GM23248 (cell line): Measurements from ENCODE around the gene RBFOX2. TPM values are rescaled to one million over a fixed set of nuclear protein-coding genes. Genes with fewer than 3 reads are reported as not detected.
"Not testable (repeated sequence)": the region's sequence is repeated elsewhere in the genome, so short reads cannot be mapped to it uniquely, and the experiment has no call there.

ENCODE experiments used
- DNase-seq: peaks from one replicate; pipeline ENCODE4 v3.0.0-alpha.2; 2015
- H2AFZ ChIP-seq: fragments of 200-600 bp; sonication (generic); 2 replicates; pipeline ENCODE4 v1.6.1; 2016; ENCODE audit warnings: antibody characterized with exemption
- H3F3A ChIP-seq: fragments of 200-600 bp; sonication (generic); 2 replicates; pipeline ENCODE4 v1.6.1; 2016; ENCODE audit warnings: mild to moderate bottlenecking, antibody characterized with exemption, mixed run types; ENCODE audit not compliant: insufficient read depth
- H3K27ac ChIP-seq: fragments of 200-600 bp; sonication (generic); 2 replicates; pipeline ENCODE4 v1.5.1; 2016; ENCODE audit warnings: mild to moderate bottlenecking
- H3K27me3 ChIP-seq: fragments of 200-600 bp; sonication (generic); replicated peaks from 2 replicates; pipeline ENCODE4 v1.6.1; 2016; ENCODE audit warnings: mild to moderate bottlenecking; ENCODE audit not compliant: insufficient read depth
- H3K36me3 ChIP-seq: fragments of 200-600 bp; sonication (generic); 2 replicates; pipeline ENCODE4 v1.6.1; 2016; ENCODE audit warnings: low read depth, mild to moderate bottlenecking
- H3K4me1 ChIP-seq: fragments of 200-600 bp; sonication (generic); 2 replicates; pipeline ENCODE4 v1.6.1; 2016; ENCODE audit warnings: mild to moderate bottlenecking; ENCODE audit not compliant: insufficient read depth
- H3K4me2 ChIP-seq: fragments of 200-600 bp; sonication (generic); one replicate; pipeline ENCODE4 v1.6.1; 2016; ENCODE audit warnings: mild to moderate bottlenecking; ENCODE audit not compliant: unreplicated experiment
- H3K4me3 ChIP-seq: fragments of 200-600 bp; sonication (generic); 2 replicates; pipeline ENCODE4 v1.5.1; 2016; ENCODE audit warnings: mild to moderate bottlenecking
- H3K79me2 ChIP-seq: fragments of 200-600 bp; sonication (generic); 2 replicates; pipeline ENCODE4 v1.6.1; 2016; ENCODE audit warnings: mild to moderate bottlenecking; ENCODE audit not compliant: insufficient read depth
- H3K9ac ChIP-seq: fragments of 200-600 bp; sonication (generic); 2 replicates; pipeline ENCODE4 v1.6.1; 2016; ENCODE audit warnings: mild to moderate bottlenecking
- H3K9me2 ChIP-seq: fragments of 200-600 bp; sonication (generic); 2 replicates; pipeline ENCODE4 v1.6.1; 2016; ENCODE audit warnings: mixed run types, mild to moderate bottlenecking, moderate library complexity; ENCODE audit not compliant: insufficient read depth
- H3K9me3 ChIP-seq: fragments of 200-600 bp; sonication (generic); one replicate; pipeline ENCODE4 v1.6.1; 2017; ENCODE audit warnings: low read depth
- H4K20me1 ChIP-seq: fragments of 200-600 bp; sonication (generic); 2 replicates; pipeline ENCODE4 v1.6.0; 2016; ENCODE audit not compliant: insufficient read depth
- EZH2 ChIP-seq: fragments of 200-600 bp; sonication (generic); IDR thresholded peaks from 2 replicates; pipeline ENCODE4 v1.6.1; 2018; ENCODE audit warnings: antibody characterized with exemption, mild to moderate bottlenecking; ENCODE audit not compliant: insufficient read depth, poor library complexity, severe bottlenecking
- EZH2phosphoT487 ChIP-seq: fragments of 200-600 bp; sonication (generic); IDR thresholded peaks from 2 replicates; pipeline ENCODE4 v1.6.1; 2018; ENCODE audit warnings: antibody characterized with exemption, moderate library complexity, mild to moderate bottlenecking, low read depth; ENCODE audit not compliant: insufficient read depth
- WGBS, 2 experiments: methylation state at CpG; one replicate each; pipeline ENCODE4 v1.1.6; 2015 to 2017; ENCODE audit warnings: low lambda C conversion rate in 2 of 2, low coverage in 1 of 2; ENCODE audit errors: missing lambda C conversion rate in 2 of 2; 5-methylcytosine and 5-hydroxymethylcytosine counted together
- in situ Hi-C: fragments of 300-500 bp; cut with MboI; formaldehyde crosslinking; loops from 2 replicates; pipeline ENCODE4 v1.15.0; 2020
- polyA plus RNA-seq: library from polyadenylated mRNA; unstranded; fragments of >200 nt; fragmentation: Nextera tagmentation; extraction: Ambion mirVana; gene quantifications from 2 replicates; pipeline ENCODE4 v1.2.1, GENCODE V29; 2016
- total RNA-seq: library from RNA; depleted of rRNA; stranded (reverse); fragments of >200 nt; shearing (Covaris generic); gene quantifications from 2 replicates; pipeline ENCODE4 v1.2.3, GENCODE V29; 2014

The RBFOX2 gene
- total and polyA plus RNA-seq, 2 experiments from 2014 or later = 127 to 136 TPM

GRCh38 chr22:35997438-35997837, 31.2 kb downstream of the RBFOX2 start:
- no peaks in the 10 kb centered on the region for H4K20me1 ChIP-seq
- peaks cover 47% of the 10 kb centered on the region for H3F3A ChIP-seq
- no peak overlapping the region for H3K4me2 ChIP-seq
- 92 to 95% methylated on average over 3 of the region's 3 CpGs for WGBS, 2 experiments
- H3K4me1 ChIP-seq = peaks cover 32% of the 10 kb centered on the region
- TF ChIP-seq EZH2 (no peak), EZH2phosphoT487 (no peak)
- H3K9me2 ChIP-seq = no peaks in the 10 kb centered on the region
- peaks cover 79% of the 10 kb centered on the region for H3K79me2 ChIP-seq
- H2AFZ ChIP-seq = no peak overlapping the region
- no peaks in the 10 kb centered on the region for H3K9me3 ChIP-seq
- no peak for DNase-seq
- H3K27me3 ChIP-seq = no peaks in the 10 kb centered on the region
- H3K36me3 ChIP-seq = no peaks in the 10 kb centered on the region
- H3K9ac ChIP-seq = no peak overlapping the region
- no peak overlapping the region for H3K4me3 ChIP-seq
- in situ Hi-C loops = no loop called here
- H3K27ac ChIP-seq = no peak overlapping the region

- no peaks in the 10 kb centered on the region for H3K9me2 ChIP-seq
- in situ Hi-C loops = no loop called here
- H3K9me3 ChIP-seq = no peaks in the 10 kb centered on the region
- peak overlapping the region; percentile 80 for H3K27ac ChIP-seq
- no peaks in the 10 kb centered on the region for H3K27me3 ChIP-seq
- H4K20me1 ChIP-seq = no peaks in the 10 kb centered on the region
- H3K9ac ChIP-seq = 0 out of 2 replicates have a peak overlapping the region, but pooled peaks have one; percentile 44
- peaks cover 79% of the 10 kb centered on the region for H3K79me2 ChIP-seq
- H2AFZ ChIP-seq = no peak overlapping the region
- WGBS, 2 experiments = 42 to 44% methylated on average over 1 of the region's 1 CpG
- peaks cover 53% of the 10 kb centered on the region for H3F3A ChIP-seq
- TF ChIP-seq EZH2 (no peak), EZH2phosphoT487 (no peak)
- no peak overlapping the region for H3K4me3 ChIP-seq
- DNase-seq = no peak
- H3K4me1 ChIP-seq = peaks cover 32% of the 10 kb centered on the region
- no peaks in the 10 kb centered on the region for H3K36me3 ChIP-seq
- peak overlapping the region; percentile 86 for H3K4me2 ChIP-seq
These were observed 32.0 kb downstream of the RBFOX2 start for GRCh38 chr22:35996596-35996995.

DNA sequence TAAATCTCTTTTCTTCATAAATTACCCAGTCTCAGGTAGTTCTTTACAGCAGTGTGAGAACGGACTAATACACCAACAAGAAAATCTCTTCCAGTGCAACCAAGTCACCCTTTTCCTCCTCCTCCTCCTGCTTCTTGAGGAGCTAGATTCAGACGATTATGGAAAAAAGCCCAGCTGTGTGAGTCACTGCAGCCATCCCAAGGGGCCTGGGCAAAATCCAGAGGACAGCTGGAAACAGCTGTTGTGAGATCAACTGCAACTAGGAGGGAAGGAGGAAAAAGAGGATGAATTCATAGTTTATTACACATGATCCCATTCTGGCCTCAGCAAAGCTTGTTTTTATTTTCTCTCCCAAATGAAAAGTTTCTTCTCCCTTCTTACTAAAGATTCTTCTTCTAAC, 32.9 kb downstream of the RBFOX2 start:
- peak overlapping the region; percentile 39 for H2AFZ ChIP-seq
- WGBS, 2 experiments = 0 to 2% methylated on average over 2 of the region's 2 CpGs
- H3K4me2 ChIP-seq = peak overlapping the region; percentile 86

DNA sequence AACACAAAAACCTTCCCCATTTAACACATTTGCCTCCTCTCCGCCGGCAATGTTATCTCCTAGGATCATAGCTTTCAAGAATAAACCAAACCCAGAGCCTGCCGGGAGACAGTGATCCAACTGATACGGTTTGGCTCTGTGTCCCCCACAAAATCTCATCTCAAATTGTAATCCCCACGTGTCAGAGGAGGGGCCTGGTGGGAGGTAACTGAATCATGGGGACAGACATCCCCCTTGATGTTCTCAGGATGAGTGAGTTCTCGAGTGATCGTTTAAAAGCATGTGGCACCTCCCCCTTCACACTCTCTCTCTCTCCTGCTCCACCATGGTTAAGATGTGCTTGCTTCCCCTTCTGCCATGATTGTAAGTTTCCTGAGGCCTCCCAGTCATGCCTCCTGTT, 33.3 kb downstream of the RBFOX2 start:
- Histone ChIP-seq H3K4me3 (peak overlapping the region; percentile 48), H2AFZ (peak overlapping the region; percentile 39), H3K79me2 (peaks cover 79% of the 10 kb centered on the region), H3K9me2 (no peaks in the 10 kb centered on the region), H3K27me3 (no peaks in the 10 kb centered on the region), H3K9ac (peak overlapping the region; percentile 47), H3K36me3 (no peaks in the 10 kb centered on the region), H3K27ac (peak overlapping the region; percentile 80), H3F3A (peaks cover 53% of the 10 kb centered on the region), H4K20me1 (no peaks in the 10 kb centered on the region), H3K9me3 (no peaks in the 10 kb centered on the region), H3K4me1 (peaks cover 23% of the 10 kb centered on the region), H3K4me2 (peak overlapping the region; percentile 86)
- in situ Hi-C loops = no loop called here
- TF ChIP-seq EZH2phosphoT487 = no peak
- no peak for TF ChIP-seq EZH2
- WGBS, 2 experiments = 13% methylated on average over 7 of the region's 7 CpGs
- DNase-seq = peak; percentile 60

More for the DNA sequence above, 32.9 kb downstream of the RBFOX2 start:
- peak overlapping the region; percentile 80 for H3K27ac ChIP-seq
- peak overlapping the region; percentile 47 for H3K9ac ChIP-seq
- H3K9me3 ChIP-seq = no peaks in the 10 kb centered on the region
- in situ Hi-C loops = no loop called here
- no peaks in the 10 kb centered on the region for H4K20me1 ChIP-seq
- peak overlapping the region; percentile 49 for H3K4me3 ChIP-seq
- TF ChIP-seq EZH2phosphoT487 = no peak
- no peak for TF ChIP-seq EZH2
- H3K4me1 ChIP-seq = peaks cover 26% of the 10 kb centered on the region
- no peaks in the 10 kb centered on the region for H3K36me3 ChIP-seq
- no peaks in the 10 kb centered on the region for H3K27me3 ChIP-seq
- no peaks in the 10 kb centered on the region for H3K9me2 ChIP-seq
- peak; percentile 97 for DNase-seq
- H3K79me2 ChIP-seq = peaks cover 79% of the 10 kb centered on the region
- H3F3A ChIP-seq = peaks cover 53% of the 10 kb centered on the region

DNA sequence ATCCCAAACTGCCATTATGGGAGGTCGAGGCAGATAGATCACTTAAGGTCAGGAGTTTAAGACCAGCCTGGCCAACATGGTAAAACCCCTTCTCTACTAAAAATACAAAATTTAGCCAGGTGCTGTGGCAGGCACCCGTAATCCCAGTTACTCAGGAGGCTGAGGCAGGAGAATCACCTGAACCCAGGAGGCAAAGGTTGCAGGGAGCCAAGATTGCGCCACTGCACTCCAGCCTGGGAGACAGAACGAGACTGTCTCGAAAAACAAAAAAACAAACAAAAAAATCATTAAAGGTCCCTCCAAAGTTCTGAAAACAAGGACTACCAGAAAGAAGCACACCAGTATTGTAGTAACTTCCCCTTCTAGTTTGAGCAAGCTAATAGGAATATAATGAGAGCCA, 34.9 kb downstream of the RBFOX2 start:
- H3K27me3 ChIP-seq, H3K36me3 ChIP-seq, H3K4me3 ChIP-seq, in situ Hi-C loops, H3K9me2 ChIP-seq, H3K9ac ChIP-seq, H2AFZ ChIP-seq, DNase-seq, H3K27ac ChIP-seq, H4K20me1 ChIP-seq, H3K4me2 ChIP-seq, H3K9me3 ChIP-seq: not testable (repeated sequence)
- H3K4me1 ChIP-seq = peaks cover 23% of the 10 kb centered on the region
- H3K79me2 ChIP-seq = peaks cover 79% of the 10 kb centered on the region
- 96 to 100% methylated on average over 5 of the region's 5 CpGs for WGBS, 2 experiments
- peaks cover 53% of the 10 kb centered on the region for H3F3A ChIP-seq
